Ovary (tissue), 3 donors: ENCODE results near the gene CD300LD.

Experiments
- POLR2A ChIP-seq: fragments of 450-650 bp; IDR thresholded peaks from one replicate; pipeline ENCODE4 v1.6.1; 2017; ENCODE audit warnings: antibody characterized with exemption, mild to moderate bottlenecking, moderate library complexity
- TF ChIP-seq, protein P1 (sequence below), 3 donors: fragments of 450-650 bp in 2 of 3; fragments of 200-600 bp in 1 of 3; IDR thresholded peaks; one replicate each; pipeline versions ENCODE4 v1.5.1 to v1.8.0; 2016 to 2022; ENCODE audit warnings: antibody characterized with exemption in 3 of 3, mild to moderate bottlenecking in 1 of 3
- donor health status: DM: no; HTN: no; CAD: no.

DNA sequence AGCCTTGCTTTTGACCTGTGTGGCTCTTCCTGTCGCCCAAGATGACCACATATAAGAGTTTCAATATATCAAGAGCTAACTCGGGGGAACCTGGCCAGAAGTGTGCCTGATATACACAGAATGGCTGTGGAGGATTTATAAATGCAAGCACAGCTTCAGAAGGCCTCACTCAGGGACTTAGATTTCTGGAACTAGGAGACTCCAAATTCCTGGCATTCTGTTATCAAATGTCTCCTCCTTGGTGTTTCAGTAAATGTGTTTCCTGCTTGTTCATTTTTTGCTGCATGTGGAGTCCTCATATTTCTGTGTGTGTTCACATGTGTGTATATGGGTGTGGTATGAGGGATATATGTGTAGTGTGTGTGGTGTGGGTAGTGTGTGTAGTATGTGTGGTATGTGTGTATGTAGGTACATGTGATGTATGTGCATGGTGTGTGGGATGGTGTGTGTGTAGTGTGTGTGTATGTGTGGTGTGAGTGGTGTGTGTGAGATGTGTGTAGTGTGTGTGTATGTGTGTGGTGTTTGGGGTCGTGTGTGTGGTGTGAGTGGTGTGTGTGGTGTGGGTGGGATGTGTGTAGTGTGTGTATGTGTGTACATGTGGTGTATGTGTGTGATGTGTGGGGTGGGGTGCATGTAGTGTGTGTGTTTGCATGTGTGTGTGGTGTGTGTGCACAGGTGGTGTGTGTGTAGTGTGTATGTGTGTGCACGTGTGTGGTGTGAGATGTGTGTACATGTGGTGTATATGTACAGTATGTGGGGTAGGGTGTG, 23.8 kb downstream of the CD300LD start:
- TF ChIP-seq, protein P1, sequence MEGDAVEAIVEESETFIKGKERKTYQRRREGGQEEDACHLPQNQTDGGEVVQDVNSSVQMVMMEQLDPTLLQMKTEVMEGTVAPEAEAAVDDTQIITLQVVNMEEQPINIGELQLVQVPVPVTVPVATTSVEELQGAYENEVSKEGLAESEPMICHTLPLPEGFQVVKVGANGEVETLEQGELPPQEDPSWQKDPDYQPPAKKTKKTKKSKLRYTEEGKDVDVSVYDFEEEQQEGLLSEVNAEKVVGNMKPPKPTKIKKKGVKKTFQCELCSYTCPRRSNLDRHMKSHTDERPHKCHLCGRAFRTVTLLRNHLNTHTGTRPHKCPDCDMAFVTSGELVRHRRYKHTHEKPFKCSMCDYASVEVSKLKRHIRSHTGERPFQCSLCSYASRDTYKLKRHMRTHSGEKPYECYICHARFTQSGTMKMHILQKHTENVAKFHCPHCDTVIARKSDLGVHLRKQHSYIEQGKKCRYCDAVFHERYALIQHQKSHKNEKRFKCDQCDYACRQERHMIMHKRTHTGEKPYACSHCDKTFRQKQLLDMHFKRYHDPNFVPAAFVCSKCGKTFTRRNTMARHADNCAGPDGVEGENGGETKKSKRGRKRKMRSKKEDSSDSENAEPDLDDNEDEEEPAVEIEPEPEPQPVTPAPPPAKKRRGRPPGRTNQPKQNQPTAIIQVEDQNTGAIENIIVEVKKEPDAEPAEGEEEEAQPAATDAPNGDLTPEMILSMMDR (IDR thresholded peaks at IDR 0.05): no peak
- no peak for TF ChIP-seq POLR2A
